Sciatic nerve (tissue), 2 donors: ENCODE measurements around the gene PLPPR5. TPM values are rescaled to one million over a fixed set of nuclear protein-coding genes. Genes with fewer than 3 reads are reported as not detected.
A peak's percentile ranks its signal among the peaks of the same experiment; 100 is the strongest.
"Not testable (repeated sequence)": the region's sequence is repeated elsewhere in the genome, so short reads cannot be mapped to it uniquely, and the experiment has no call there.

Experiments used
- ATAC-seq: fragments of 200-7000 bp; cut with Tn5 transposase; one replicate; pipeline ENCODE4 v1.9.1; 2020; ENCODE audit warnings: mild to moderate bottlenecking, moderate library complexity
- DNase-seq: peaks from one replicate; pipeline ENCODE4 v3.0.0-alpha.2; 2020; ENCODE audit warnings: low spot score
- intact Hi-C: fragments of 100-400 bp; cut with DNase I; formaldehyde crosslinking; loops from one replicate; pipeline ENCODE4 v1.14.2; 2022
- total RNA-seq: library from RNA; stranded (reverse); fragmentation: NEBNext Ultra II Directional; extraction: Animal tissue kit (Norgen Biotek cat#: 25700); gene quantifications from one replicate; pipeline ENCODE4 v1.2.1, GENCODE V29; 2021
- donor health status: DM: no; HTN: no; CAD: no.
- donor health status: DM: no; HTN: no; CAD: no.

Gene PLPPR5, protein sequence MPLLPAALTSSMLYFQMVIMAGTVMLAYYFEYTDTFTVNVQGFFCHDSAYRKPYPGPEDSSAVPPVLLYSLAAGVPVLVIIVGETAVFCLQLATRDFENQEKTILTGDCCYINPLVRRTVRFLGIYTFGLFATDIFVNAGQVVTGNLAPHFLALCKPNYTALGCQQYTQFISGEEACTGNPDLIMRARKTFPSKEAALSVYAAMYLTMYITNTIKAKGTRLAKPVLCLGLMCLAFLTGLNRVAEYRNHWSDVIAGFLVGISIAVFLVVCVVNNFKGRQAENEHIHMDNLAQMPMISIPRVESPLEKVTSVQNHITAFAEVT
- not detected for total RNA-seq

DNA sequence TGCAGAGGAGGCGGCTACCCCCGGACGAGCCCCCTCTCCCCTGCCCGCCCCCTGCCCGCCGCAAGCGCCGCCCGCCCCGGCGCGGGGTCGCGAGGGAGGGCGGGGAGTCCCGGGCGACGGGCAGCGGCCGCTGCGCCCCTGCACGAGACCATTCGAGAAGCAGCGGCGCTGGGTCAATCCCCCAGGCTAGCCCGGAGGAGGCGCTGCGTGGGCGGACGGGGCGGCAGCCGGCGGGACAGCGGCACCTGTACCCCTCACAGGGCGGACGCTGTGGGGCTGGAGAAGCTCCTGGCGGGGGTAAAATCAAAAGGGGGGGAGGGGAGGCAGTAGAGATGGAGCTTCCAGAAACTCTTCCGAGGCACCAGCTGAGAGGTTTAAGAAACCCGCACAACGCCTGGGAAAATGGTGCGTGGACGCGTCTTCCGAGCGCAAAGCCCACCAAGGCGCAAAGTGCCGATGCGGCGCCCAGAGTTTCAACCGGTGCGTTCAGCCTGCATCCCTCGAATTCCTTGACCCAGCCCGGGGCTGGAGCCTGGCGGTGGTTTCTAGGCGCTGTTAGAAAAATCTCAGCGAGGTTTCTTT, at the start of gene PLPPR5:
TSS of gene PLPPR5 (minus strand) at position 1 of the 582 bp plus-strand sequence. CDS start 190 bp downstream, outside the sequence.
- ATAC-seq = peak; percentile 51
- no peak for DNase-seq
- intact Hi-C loops = no loop called here

DNA sequence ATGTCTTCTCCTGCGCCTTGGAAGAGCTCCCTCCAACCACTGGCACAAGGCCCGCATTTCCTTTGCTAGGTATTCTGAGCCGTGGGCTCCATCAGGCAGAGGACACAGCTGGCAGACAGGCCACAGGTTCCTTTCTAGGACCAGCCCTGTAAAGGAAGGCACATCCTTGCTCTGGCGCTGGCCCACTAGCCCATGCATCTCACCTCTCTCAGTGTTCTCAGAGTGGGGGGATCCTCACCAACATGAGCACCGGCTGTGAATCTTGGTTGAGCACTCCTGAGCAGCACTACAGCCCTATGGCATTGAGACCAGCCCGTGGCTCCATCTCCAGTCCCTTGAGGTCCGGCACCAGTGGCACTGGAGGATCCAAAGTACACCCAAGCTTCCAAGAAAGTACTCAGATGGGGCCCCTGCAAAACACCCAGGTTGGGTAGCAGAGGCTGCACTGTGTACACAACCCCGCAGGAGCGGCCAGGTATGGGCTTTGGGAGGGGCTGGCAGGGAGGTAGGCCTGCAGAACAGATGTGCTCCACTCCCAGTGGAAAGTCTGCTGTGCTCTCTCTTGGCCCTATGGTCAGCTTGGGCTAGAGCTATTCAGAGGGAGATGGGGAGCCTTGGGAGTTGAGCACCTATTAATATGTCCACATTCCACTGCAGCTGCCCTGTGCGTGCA, 47.1 kb upstream of the PLPPR5 start:
- no peak for DNase-seq
- intact Hi-C loops = no loop called here

DNA sequence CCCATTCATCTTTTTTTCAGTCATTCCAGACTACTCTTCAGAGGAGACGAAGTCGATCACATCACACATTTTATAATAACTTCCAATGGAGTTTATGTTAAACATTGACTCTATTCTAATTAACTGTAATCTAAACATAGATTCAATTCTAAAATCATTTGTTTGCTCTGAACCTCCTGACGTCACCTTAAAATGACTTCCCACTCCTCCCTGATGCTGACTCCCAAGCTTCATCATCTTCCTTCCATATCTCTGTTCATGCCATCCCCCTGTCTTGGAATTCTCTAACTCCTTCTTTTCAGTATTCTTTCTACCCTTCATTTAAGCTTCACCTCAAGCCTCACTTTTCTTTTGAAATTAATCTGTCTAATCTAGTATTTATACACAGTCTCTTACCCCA, 45.1 kb upstream of the PLPPR5 start:
- ATAC-seq = no peak
- intact Hi-C loops = no loop called here
- DNase-seq = no peak

More for the DNA sequence above, 47.1 kb upstream of the PLPPR5 start:
- no peak for ATAC-seq

DNA sequence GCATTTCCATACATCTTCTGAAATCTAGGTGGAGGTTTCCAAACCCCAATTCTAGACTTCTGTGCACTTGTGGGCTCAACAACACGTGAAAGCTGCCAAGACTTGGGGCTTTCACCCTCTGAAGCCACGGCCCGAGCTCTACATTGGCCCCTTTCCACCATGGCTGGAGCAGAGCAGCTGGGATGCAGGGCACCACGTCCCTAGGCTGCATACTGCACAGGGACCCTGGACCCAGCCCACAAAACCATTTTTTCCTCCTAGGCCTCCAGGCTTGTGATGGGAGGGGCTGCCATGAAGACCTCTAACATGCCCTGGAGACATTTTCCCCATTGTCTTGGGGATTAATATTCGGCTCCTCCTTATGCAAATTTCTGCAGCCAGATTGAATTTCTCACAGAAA, 32.1 kb upstream of the PLPPR5 start:
- not testable (repeated sequence) for ATAC-seq, DNase-seq

DNA sequence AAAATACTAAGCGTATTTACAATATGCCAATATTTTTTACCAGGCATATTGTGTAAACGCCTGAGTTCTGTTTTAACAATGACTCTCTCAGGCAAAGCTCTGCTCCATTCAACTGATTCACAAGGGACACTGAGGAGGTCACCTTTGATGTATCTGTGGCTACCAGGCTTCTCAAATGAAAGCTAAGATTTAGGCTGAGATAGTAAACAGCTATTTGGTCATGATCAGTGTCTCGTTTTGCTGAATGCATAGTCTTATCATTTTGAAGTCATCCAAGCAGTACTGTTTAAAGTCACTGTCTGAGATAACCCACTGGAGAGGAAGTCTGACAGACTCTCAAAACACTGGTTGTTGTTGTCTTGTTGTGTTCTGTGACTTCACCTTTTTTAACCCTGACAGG, 13.7 kb upstream of the PLPPR5 start:
- DNase-seq (no peak), ATAC-seq (no peak)
- intact Hi-C loops = no loop called here

More for the DNA sequence above, 32.1 kb upstream of the PLPPR5 start:
- intact Hi-C loops = not testable (repeated sequence)

DNA sequence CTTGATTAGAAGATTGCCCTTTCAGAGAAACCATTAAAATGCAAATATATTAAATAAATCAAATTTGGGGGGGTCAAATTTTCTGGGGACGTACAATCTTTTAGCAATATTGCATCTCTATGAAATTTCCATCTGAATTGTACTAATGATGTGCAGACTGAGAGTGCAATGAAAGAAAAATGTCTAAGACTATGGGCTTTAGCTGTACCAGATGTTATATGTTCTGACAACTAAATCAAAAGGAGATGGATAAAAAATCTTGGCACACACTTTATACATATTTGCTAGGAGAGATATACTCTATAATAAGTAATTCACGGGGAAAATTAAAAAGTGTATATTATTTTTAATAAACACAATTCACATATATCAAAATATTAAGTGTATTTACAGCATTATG, 13.0 kb upstream of the PLPPR5 start:
- ATAC-seq = no peak
- DNase-seq = no peak
- intact Hi-C loops = no loop called here

DNA sequence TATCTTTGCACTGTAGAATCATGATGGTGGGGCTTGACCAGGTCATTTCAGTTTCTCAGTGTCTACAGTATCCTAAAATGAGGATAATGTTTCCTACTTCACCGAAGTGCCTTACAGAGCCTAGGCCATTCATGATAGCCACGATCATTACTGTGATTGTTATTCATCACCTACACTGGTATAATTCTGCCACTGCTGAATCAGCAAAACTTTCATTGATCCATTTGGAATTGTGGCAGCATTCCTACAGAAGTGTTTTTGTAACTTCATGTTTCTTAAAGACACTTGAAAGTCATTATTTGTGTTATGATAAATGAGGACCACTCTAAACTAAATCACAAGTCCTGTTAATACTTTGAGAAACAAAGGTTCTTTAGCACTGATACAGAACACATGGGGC, 6.0 kb upstream of the PLPPR5 start:
- ATAC-seq = no peak
- intact Hi-C loops = no loop called here
- no peak for DNase-seq

DNA sequence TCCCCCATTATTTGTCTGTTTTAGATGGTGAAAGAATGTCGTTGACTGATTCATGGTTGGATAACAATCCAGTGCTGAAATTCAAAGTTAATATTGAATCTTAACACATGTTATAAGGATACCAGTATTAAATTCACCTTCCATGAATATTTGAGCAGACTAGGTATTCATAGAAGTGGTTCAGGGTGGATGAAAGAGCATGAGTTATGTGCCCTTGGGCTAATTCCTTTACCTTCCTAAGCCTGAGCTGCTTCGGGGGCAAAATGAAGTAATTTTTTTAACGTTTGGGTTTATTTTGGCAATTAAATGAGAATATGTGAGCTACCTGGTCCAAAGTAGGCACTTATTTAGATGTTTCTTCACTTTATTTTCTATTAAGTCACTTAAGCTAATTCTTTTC, 2.7 kb upstream of the PLPPR5 start:
- no peak for ATAC-seq
- intact Hi-C loops = no loop called here
- DNase-seq = no peak

DNA sequence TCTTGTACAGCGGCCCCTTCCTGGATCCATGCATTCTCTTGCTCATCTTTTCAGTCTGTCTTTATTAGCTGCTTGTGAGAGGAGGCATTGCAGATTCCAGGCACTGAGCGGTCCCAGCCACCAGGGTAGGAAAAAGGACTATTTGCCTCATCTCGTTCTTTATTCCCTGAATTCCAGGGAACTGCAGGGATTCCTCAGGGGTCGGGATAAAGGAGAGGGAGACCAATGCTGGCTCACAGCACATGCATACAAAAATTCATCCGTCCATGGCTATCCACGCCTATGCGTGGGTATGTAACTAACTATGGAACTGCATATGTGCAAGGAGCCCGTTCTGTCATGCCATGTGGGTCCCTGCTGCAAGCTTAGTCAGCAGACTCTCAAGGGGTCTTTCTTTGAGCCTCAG, 879 bp upstream of the PLPPR5 start:
- ATAC-seq (no peak), DNase-seq (no peak)
- intact Hi-C loops = no loop called here

DNA sequence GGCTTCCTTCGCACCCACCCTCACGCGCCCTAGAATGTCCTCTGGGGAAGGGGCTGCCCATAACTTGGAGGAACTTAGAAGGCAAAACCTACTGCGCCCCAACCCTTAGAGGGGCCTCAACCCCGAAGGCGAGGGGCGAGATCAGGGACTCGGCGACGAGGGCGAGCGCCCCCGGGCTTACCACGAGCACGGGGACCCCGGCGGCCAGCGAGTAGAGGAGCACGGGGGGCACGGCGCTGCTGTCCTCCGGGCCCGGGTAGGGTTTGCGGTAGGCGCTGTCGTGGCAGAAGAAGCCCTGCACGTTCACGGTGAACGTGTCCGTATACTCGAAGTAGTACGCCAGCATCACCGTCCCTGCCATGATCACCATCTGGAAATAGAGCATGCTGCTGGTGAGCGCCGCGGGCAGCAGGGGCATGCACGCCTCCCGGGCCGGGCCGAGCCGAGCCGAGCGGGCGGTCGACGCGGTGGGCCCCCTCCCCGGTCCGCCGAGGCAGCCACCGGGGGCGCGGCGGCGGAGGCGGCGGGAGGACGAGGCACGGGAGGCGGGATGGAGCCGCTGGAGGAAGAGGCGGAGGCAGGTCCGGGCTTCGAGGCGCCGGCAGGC, 304 bp downstream of the PLPPR5 start:
- intact Hi-C loops = no loop called here
- DNase-seq (no peak), ATAC-seq (peak; percentile 42)

DNA sequence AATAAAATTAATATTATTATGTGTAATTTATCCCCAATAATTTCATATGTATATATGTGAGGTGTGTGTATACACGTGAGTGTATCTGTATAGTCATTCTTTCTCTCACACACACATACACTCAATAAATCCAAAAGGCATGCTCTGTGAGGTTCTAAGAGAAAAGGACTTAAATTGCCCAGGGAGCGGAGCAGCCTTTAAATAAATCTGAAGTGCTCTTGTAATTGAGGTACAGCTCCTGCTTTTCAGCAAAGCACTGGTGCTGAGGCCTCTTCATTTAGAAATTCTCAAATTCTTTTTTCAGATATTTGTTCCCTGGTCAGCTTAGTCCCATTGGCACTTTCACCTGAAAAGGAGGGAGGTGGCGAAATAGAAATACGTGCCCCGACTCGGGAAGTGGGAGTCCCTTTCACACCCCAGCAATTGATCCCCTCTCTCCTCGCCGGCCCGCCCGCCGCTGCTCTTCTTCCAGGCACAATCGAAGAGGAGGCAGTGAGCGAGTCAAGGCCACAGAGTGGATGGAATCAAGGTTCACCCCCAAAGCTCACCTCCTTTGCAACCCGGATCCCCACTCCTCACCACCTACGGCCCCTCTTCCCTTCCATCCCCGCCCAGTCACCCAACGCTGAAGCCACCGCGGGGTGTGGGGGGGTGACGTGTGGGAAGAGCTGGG, 944 bp downstream of the PLPPR5 start:
- ATAC-seq (peak; percentile 34), DNase-seq (no peak)
- intact Hi-C loops = no loop called here

DNA sequence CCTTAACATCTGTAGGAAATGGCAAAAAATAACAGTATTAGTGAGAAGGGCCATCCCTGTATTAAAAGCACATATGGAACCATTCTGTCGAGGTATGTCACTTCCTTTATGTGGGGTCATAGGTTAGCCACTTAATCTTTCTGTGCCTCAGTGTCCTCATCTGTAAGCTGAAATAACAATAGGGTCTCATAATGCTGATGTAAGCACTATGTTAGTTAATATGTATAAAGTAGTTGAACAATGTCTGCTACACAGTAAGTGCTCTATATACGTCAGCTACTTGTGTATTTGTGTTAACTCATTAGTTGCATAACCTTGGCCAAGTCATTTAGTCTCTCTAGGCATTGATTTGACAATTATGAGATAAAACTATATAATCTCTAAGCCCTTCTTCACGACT, 11.8 kb downstream of the PLPPR5 start:
- DNase-seq (no peak), ATAC-seq (no peak)
- intact Hi-C loops = no loop called here

DNA sequence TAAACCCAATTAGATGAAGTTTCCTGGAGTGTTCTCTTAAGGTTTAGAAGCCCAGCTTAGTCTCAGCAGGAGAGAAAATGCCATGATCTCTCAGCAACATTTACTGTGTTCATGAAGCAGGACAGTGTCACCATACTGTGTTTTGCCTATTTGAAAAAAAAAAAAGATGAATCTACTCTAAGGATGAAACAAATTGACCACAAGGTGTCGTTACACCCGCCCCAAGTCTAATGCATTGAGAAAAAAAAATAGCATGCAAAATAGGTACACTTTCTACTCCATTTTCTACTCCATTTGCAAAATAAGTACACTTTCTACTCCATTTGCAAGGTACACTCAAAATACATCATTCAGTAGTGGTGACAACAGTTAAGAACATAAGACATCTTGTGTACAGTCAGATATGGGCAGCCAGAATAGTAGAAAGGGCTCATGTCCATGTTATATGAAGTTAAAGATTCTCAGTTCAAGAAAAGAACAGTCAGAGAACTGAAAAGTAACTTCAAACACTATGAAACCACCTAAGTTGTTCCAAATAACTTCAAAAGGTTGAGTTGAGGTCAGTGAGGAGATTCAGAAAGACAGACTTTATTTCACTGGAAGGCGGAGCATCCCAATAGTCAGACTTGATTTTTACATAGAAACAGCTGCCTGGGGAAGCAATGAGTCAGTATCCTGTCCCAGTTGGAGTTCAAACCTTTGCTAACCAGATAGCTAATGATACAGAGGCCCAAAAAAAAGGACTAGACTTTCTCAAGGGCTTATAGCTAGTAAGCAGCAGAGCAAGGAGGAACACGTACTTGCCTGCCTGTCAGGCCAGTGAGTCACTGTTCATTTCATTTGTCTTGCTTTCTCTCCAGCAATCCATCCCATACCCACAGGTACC, 13.3 kb downstream of the PLPPR5 start:
- intact Hi-C loops = no loop called here
- DNase-seq = no peak

DNA sequence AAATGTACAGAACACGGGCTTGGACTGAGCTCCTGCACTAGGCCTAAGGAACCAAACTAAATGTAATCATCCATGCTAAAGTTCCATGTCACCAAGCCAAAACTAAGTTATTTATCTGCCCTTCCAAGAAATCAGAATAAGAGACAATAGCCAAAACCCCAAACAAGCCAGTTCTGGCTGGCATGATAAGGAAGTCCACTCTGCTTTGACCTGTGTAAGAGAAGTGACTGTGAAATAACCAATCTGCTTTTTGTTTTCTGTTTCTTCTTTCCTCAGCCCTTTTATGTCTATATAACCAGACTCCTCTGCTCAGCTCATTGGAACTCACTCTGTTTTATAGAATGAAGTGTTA, 15.1 kb downstream of the PLPPR5 start:
- DNase-seq (no peak), ATAC-seq (no peak)
- intact Hi-C loops = no loop called here

More for the DNA sequence above, 13.3 kb downstream of the PLPPR5 start:
- ATAC-seq = no peak

DNA sequence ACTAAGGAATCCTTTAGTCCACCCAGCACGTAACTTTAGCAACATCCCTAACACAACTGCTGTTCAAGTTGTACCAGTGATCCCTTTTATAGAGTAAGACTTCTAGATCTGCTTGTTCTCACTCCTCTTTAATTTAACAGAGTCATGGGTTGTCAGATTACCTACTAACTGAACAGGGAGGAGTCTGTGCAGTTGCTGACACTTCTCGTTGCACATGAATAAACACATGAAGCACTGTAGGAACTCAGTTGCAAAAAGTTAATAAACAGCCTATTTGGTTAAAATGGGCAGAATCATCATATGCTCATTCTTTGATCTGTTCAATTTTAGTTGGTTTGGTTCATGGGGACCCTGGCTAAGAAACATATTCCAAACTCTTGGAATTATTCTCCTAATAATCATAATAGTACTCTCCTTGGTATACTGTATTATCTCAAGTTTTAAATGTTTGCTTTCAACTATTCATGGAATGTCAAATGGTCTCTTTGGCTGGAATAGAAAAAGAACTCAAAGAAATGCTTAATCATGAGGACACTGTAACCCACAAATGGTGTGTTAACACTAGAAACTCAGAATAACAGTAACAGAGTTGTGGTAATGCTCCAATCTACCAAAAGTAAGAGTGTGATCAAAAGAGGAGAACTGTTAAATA, 15.6 kb downstream of the PLPPR5 start:
- no peak for DNase-seq
- ATAC-seq = no peak
- intact Hi-C loops = no loop called here

DNA sequence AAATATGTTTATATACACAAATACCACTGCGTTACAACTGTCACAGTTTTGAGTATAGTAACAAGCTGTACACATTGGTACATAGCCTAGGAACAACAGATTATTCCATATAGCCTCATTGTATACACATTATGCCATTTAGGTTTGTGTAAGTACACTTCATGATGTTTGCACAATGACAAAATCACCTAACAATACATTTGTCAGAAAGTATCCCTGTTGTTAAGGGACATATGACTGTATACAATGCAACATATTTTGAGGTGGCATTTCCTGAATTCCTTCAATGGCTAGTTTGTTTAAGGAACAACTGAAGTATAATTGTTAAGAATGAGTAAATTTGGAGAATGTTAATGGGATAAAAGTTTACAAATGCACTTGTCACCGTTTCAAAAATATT, 19.0 kb downstream of the PLPPR5 start:
- DNase-seq (no peak), ATAC-seq (no peak)
- intact Hi-C loops = no loop called here

DNA sequence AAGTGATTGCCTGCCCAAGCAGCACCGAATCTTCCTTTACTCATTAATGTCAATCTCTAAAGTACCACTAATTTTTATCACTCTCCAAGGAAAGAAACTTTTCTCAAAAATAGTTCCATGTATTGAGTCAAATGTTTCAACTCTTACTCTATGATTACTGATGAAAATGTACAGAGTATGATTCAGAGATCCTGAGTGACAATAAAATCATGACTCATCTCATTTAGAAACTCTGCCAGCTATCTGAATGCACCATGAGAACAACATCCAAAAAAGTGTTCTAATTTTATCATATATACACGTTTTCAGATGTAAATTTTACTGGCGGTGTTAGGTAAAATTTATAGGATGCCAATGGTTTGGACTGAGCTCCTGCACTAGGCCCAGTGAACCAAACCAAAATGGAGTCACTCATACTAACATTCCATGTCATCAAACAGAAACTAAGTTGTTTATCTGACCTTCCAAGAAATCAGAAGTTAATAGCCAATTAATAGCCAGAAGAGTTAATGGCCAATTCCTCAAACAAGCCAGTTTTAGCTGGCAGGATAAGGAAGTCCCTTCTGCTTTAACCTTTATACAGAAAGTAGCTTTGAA, 22.6 kb downstream of the PLPPR5 start:
- no peak for DNase-seq
- intact Hi-C loops = no loop called here
- ATAC-seq = no peak

DNA sequence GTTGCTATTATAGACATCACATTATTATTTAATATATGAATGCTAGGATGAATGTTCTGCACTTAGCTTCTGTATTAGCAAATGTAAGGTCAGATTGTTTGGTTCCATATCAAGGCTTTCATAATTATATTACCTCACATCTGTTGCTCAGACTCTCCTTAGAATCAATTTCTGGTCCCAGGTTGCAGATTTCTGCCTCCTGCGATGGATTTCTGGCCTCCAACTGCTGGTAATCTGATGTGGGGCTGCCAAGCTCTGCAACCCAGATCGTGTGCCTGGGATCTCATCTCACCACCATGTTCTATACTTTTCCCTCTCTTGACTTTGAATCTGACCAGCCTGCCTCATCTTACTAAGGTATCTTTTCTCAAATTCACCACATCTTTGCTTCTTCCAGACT, 25.2 kb downstream of the PLPPR5 start:
- intact Hi-C loops = no loop called here
- DNase-seq (no peak), ATAC-seq (no peak)
